ENCODE measurements around the gene KLF12. TPM values are rescaled to one million over a fixed set of nuclear protein-coding genes. Genes with fewer than 3 reads are reported as not detected.

KLF12 gene
- total RNA-seq, 1 donor from 2014 or later: 10.1 TPM

- Histone ChIP-seq H3K79me2 (ENCODE audit: low read depth) (peaks cover 6% of the 10 kb centered on the region), H3K4me1 (peaks cover 5% of the 10 kb centered on the region), H2AFZ (replicated peaks) (no peak overlapping the region), H3K9me3 (ENCODE audit: low read depth) (no peaks in the 10 kb centered on the region), H3K27ac (no peak overlapping the region), H3F3A (ENCODE audit: low read depth) (no peaks in the 10 kb centered on the region), H3K4me2 (no peak overlapping the region), H3K36me3 (no peaks in the 10 kb centered on the region), H3K27me3 (no peaks in the 10 kb centered on the region), H3K9ac (no peak overlapping the region), H4K20me1 (ENCODE audit: low read depth) (no peaks in the 10 kb centered on the region), H3K4me3 (no peak overlapping the region)
- DNase-seq (ENCODE audit: low spot score): no peak
- Mint-ChIP-seq H3K9me3 (peaks cover 30% of the 10 kb centered on the region), H3K36me3 (peaks cover 32% of the 10 kb centered on the region), H3K27me3 (ENCODE audit: insufficient read depth, low read depth) (no peaks in the 10 kb centered on the region), H3K4me3 (no peak overlapping the region), H3K4me1 (peaks cover 7% of the 10 kb centered on the region), H3K27ac (no peak overlapping the region)
- no peak for TF ChIP-seq EZH2phosphoT487 (IDR thresholded peaks at IDR 0.05)
- no peak for TF ChIP-seq CTCF (IDR thresholded peaks at IDR 0.05)
- no peak for TF ChIP-seq EZH2 (IDR thresholded peaks at IDR 0.05)
Observed at GRCh38 chr13:74090869-74091605, 43.2 kb downstream of the KLF12 start.

GRCh38 chr13:74090397-74090796, 43.8 kb downstream of the KLF12 start:
- Histone ChIP-seq H3K4me1 (peaks cover 5% of the 10 kb centered on the region), H3K27me3 (no peaks in the 10 kb centered on the region), H3K4me2 (no peak overlapping the region), H3K4me3 (no peak overlapping the region), H3K27ac (no peak overlapping the region), H3F3A (ENCODE audit: low read depth) (no peaks in the 10 kb centered on the region), H3K9ac (no peak overlapping the region), H3K9me3 (ENCODE audit: low read depth) (no peaks in the 10 kb centered on the region), H4K20me1 (ENCODE audit: low read depth) (no peaks in the 10 kb centered on the region), H3K79me2 (ENCODE audit: low read depth) (peaks cover 7% of the 10 kb centered on the region), H3K36me3 (no peaks in the 10 kb centered on the region), H2AFZ (replicated peaks) (no peak overlapping the region)
- H3K27me3 Mint-ChIP-seq (ENCODE audit: insufficient read depth, low read depth): no peaks in the 10 kb centered on the region
- peaks cover 28% of the 10 kb centered on the region for H3K36me3 Mint-ChIP-seq
- TF ChIP-seq CTCF (IDR thresholded peaks at IDR 0.05): no peak
- no peak for TF ChIP-seq EZH2 (IDR thresholded peaks at IDR 0.05)
- TF ChIP-seq EZH2phosphoT487 (IDR thresholded peaks at IDR 0.05): no peak
- no peak for DNase-seq (ENCODE audit: low spot score)
- no peak overlapping the region for H3K27ac Mint-ChIP-seq
- H3K4me3 Mint-ChIP-seq: no peak overlapping the region
- H3K4me1 Mint-ChIP-seq: peaks cover 7% of the 10 kb centered on the region
- H3K9me3 Mint-ChIP-seq: peaks cover 27% of the 10 kb centered on the region

GRCh38 chr13:74087357-74087756, 46.8 kb downstream of the KLF12 start:
- TF ChIP-seq EZH2phosphoT487 (IDR thresholded peaks at IDR 0.05) (no peak), CTCF (IDR thresholded peaks at IDR 0.05) (no peak), EZH2 (IDR thresholded peaks at IDR 0.05) (no peak)
- H3K27me3 Mint-ChIP-seq (ENCODE audit: insufficient read depth, low read depth): no peaks in the 10 kb centered on the region
- Histone ChIP-seq H3K27me3 (no peaks in the 10 kb centered on the region), H3K79me2 (ENCODE audit: low read depth) (peaks cover 14% of the 10 kb centered on the region), H3K27ac (no peak overlapping the region), H3F3A (ENCODE audit: low read depth) (no peaks in the 10 kb centered on the region), H3K4me2 (no peak overlapping the region), H3K4me3 (no peak overlapping the region), H3K36me3 (no peaks in the 10 kb centered on the region), H4K20me1 (ENCODE audit: low read depth) (no peaks in the 10 kb centered on the region), H2AFZ (replicated peaks) (no peak overlapping the region), H3K9ac (no peak overlapping the region), H3K4me1 (peaks cover 5% of the 10 kb centered on the region), H3K9me3 (ENCODE audit: low read depth) (no peaks in the 10 kb centered on the region)
- no peak overlapping the region for H3K27ac Mint-ChIP-seq
- peaks cover 7% of the 10 kb centered on the region for H3K4me1 Mint-ChIP-seq
- H3K4me3 Mint-ChIP-seq: no peak overlapping the region
- H3K9me3 Mint-ChIP-seq: peaks cover 39% of the 10 kb centered on the region
- no peak for DNase-seq (ENCODE audit: low spot score)
- H3K36me3 Mint-ChIP-seq: peaks cover 37% of the 10 kb centered on the region
